ENCODE measurements around the gene MRM2.

The MRM2 gene

GRCh38 chr7:2228921-2229320 lies 13.1 kb downstream of the MRM2 start:
- no peak for TF ChIP-seq CTCF (conservative IDR thresholded peaks at IDR 0.05; ENCODE audit: low read length)
- DNase-seq (ENCODE audit: low read depth): peak; percentile 45
- H3K4me3 ChIP-seq (ENCODE audit: low read length): no peak overlapping the region

GRCh38 chr7:2227699-2228098 lies 14.3 kb downstream of the MRM2 start:
- DNase-seq (ENCODE audit: low read depth): no peak
- no peak for TF ChIP-seq CTCF (conservative IDR thresholded peaks at IDR 0.05; ENCODE audit: low read length)
- no peak overlapping the region for H3K4me3 ChIP-seq (ENCODE audit: low read length)

GRCh38 chr7:2225830-2226229 lies 16.2 kb downstream of the MRM2 start:
- no peak for DNase-seq (ENCODE audit: low read depth)
- TF ChIP-seq CTCF (conservative IDR thresholded peaks at IDR 0.05; ENCODE audit: low read length): no peak
- no peak overlapping the region for H3K4me3 ChIP-seq (ENCODE audit: low read length)

GRCh38 chr7:2225336-2225735 lies 16.7 kb downstream of the MRM2 start:
- H3K4me3 ChIP-seq (ENCODE audit: low read length): no peak overlapping the region
- no peak for TF ChIP-seq CTCF (conservative IDR thresholded peaks at IDR 0.05; ENCODE audit: low read length)
- no peak for DNase-seq (ENCODE audit: low read depth)

- H3K4me3 ChIP-seq (ENCODE audit: low read length): no peak overlapping the region
- TF ChIP-seq CTCF (conservative IDR thresholded peaks at IDR 0.05; ENCODE audit: low read length): no peak
- DNase-seq (ENCODE audit: low read depth): no peak
Observed at GRCh38 chr7:2224934-2225333, 17.1 kb downstream of the MRM2 start.

GRCh38 chr7:2224491-2224928 lies 17.5 kb downstream of the MRM2 start:
- no peak for DNase-seq (ENCODE audit: low read depth)
- H3K4me3 ChIP-seq (ENCODE audit: low read length): no peak overlapping the region
- TF ChIP-seq CTCF (conservative IDR thresholded peaks at IDR 0.05; ENCODE audit: low read length): no peak

GRCh38 chr7:2223321-2223720 lies 18.7 kb downstream of the MRM2 start:
- no peak for DNase-seq (ENCODE audit: low read depth)
- TF ChIP-seq CTCF (conservative IDR thresholded peaks at IDR 0.05; ENCODE audit: low read length): no peak
- no peak overlapping the region for H3K4me3 ChIP-seq (ENCODE audit: low read length)
